Astrocyte of the spinal cord (primary cell): ENCODE measurements around the gene PHLDB1.
"Not testable (repeated sequence)": the region's sequence is repeated elsewhere in the genome, so short reads cannot be mapped to it uniquely, and the experiment has no call there.

ENCODE experiments used
- DNase-seq: peaks from one replicate; pipeline ENCODE4 v3.0.0; 2011; ENCODE audit warnings: low read depth, low spot score
- H3K4me3 ChIP-seq: 2 replicates; pipeline ENCODE4 v1.5.1; 2011; ENCODE audit warnings: low read depth, mild to moderate bottlenecking, low read length, moderate library complexity
- in situ Hi-C: cut with HindIII; loops from 2 replicates; pipeline ENCODE4 v1.10.0; 2017; ENCODE audit warnings: low sequenced_read_pairs
- TF ChIP-seq, protein P1 (sequence below): IDR thresholded peaks from 2 replicates; pipeline ENCODE4 v1.5.1; 2012; ENCODE audit warnings: low read depth, mild to moderate bottlenecking, low read length, inconsistent platforms

PHLDB1 gene

GRCh38 chr11:118672846-118673245 is 65.4 kb downstream of the PHLDB1 start:
- no peak overlapping the region for H3K4me3 ChIP-seq
- in situ Hi-C loops, result no loop called here
- TF ChIP-seq, protein P1, sequence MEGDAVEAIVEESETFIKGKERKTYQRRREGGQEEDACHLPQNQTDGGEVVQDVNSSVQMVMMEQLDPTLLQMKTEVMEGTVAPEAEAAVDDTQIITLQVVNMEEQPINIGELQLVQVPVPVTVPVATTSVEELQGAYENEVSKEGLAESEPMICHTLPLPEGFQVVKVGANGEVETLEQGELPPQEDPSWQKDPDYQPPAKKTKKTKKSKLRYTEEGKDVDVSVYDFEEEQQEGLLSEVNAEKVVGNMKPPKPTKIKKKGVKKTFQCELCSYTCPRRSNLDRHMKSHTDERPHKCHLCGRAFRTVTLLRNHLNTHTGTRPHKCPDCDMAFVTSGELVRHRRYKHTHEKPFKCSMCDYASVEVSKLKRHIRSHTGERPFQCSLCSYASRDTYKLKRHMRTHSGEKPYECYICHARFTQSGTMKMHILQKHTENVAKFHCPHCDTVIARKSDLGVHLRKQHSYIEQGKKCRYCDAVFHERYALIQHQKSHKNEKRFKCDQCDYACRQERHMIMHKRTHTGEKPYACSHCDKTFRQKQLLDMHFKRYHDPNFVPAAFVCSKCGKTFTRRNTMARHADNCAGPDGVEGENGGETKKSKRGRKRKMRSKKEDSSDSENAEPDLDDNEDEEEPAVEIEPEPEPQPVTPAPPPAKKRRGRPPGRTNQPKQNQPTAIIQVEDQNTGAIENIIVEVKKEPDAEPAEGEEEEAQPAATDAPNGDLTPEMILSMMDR, result no peak
- no peak for DNase-seq

DNA sequence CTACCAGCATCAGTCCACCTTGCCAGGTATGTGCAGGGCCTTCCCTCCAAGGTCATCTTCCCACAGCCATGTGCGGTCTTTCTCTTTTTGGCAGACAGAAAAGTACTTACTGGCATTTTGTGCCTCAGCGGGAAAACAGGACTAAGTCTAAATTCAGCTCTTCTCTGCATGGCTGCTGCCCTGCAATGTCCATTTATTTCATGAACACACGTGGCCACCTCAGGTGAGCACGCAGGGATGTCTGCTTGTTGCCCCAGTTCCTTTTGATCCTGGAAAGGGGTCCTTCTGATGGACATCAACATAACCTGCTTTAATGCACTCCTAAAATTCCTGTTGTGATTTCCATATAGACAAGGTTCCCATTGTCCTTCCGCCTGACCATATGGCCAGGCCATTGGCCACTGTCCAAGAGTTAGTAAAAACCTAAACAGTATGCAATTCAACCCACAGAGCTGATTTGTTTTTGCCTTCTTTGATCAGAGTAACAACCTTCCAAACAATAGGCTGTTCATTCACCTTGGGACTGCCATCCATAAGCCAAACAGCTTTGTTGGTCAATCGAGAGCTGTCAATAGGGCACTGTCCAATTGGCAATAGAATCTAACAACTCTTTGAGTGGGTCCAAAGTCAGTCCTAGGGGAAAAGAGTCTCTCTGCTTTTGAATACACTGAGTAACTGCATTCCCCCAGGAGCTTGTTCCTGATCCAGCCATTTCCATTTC is 66.1 kb downstream of the PHLDB1 start:
- no peak overlapping the region for H3K4me3 ChIP-seq
- DNase-seq, result no peak
- TF ChIP-seq, protein P1, result no peak
- in situ Hi-C loops, result no loop called here

DNA sequence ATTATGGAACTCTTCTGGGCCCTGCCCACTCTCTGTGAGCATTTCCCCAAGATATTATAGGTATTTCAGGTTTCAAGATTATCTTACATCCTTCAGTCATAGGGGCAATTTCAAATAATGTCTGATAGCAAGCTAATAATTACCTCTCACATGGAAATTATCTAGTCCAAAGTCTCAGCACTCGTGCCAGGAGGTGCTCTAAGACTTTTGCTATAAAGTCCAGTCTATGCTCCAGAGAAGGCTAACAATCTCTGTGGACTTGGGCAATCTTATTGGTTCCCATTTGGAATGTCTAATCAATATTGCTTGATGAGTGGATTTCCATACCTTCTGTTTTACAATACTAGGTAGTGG is 66.6 kb downstream of the PHLDB1 start:
- in situ Hi-C loops, result no loop called here
- TF ChIP-seq, protein P1, result no peak
- DNase-seq, result no peak
- H3K4me3 ChIP-seq, result no peak overlapping the region

- TF ChIP-seq, protein P1, result no peak
- in situ Hi-C loops, result no loop called here
Observed at GRCh38 chr11:118677977-118678376, 70.6 kb downstream of the PHLDB1 start.

GRCh38 chr11:118678908-118679307 is 71.5 kb downstream of the PHLDB1 start:
- H3K4me3 ChIP-seq, in situ Hi-C loops, DNase-seq: not testable (repeated sequence)
- TF ChIP-seq, protein P1, result peak; percentile 33

More at GRCh38 chr11:118677977-118678376, 70.6 kb downstream of the PHLDB1 start:
- no peak overlapping the region for H3K4me3 ChIP-seq
- DNase-seq, result no peak

DNA sequence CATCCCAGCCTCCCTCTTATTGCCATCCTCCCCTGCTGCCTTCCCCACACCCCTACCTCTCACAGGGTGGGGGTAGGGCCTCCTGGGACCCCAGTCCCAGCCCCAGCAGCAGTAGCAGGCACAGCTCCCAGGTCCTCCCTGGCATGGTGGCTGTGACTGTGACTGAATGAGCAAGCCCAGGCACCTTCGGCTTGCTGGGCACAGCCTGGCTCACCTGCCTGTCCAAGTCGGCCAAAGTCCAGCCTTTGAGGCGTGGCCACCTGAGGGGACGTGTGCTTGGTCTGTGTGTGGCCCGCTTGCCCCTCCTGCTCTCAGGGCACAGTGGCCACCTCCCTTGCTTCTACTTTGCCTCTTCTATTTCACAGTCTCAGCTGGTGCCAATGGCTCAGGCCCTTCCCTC is 72.1 kb downstream of the PHLDB1 start, which contains the start of gene TREH:
Gene TREH, minus strand, starts transcription at position 168 of the 400 bp plus-strand sequence. Its CDS starts 23 bp downstream, at position 145.
- DNase-seq, result no peak
- in situ Hi-C loops, result no loop called here
- TF ChIP-seq, protein P1, result no peak

More for the DNA sequence above, 72.1 kb downstream of the PHLDB1 start, which contains the start of gene TREH:
- H3K4me3 ChIP-seq, result no peak within 1 kb of the TSS
